Epithelial cell of esophagus (primary cell): ENCODE results near the gene IGSF9.

Source experiments
- DNase-seq: peaks from one replicate; pipeline ENCODE4 v3.0.0; 2010; ENCODE audit warnings: low read depth
- H3K4me3 ChIP-seq: 2 replicates; pipeline ENCODE4 v1.5.1; 2011; ENCODE audit warnings: mild to moderate bottlenecking, low read length, control low read depth
- CTCF ChIP-seq: IDR thresholded peaks from 2 replicates; pipeline ENCODE4 v1.5.1; 2011; ENCODE audit warnings: low read depth, mild to moderate bottlenecking, low read length, control low read depth, inconsistent platforms; ENCODE audit not compliant: insufficient read depth; ENCODE audit errors: missing control alignments

The IGSF9 gene

GRCh38 chr1:159879136-159879535 lies 66.3 kb downstream of the IGSF9 start:
- no peak for DNase-seq
- no peak overlapping the region for H3K4me3 ChIP-seq
- TF ChIP-seq CTCF, result no peak

- no peak overlapping the region for H3K4me3 ChIP-seq
- no peak for TF ChIP-seq CTCF
- peak; percentile 40 for DNase-seq
These were observed 67.5 kb downstream of the IGSF9 start for GRCh38 chr1:159877695-159878444.
